A549 (cell line): ENCODE results near the gene ZNF433. TPM values are rescaled to one million over a fixed set of nuclear protein-coding genes. Genes with fewer than 3 reads are reported as not detected.
"Not testable (repeated sequence)": the region's sequence is repeated elsewhere in the genome, so short reads cannot be mapped to it uniquely, and the experiment has no call there.

Experiments
- ATAC-seq, 2 experiments: fragments of 200-7000 bp in 1 of 2; fragments of >200 bp in 1 of 2; cut with Nextera tagmentation in 1 of 2; cut with Tn5 transposase in 1 of 2; 3 replicates each; pipeline versions ENCODE4 v1.8.0 to v1.9.1; 2018 to 2020; ENCODE audit warnings: mild to moderate bottlenecking in 1 of 2, moderate library complexity in 1 of 2
- CTCF ChIA-PET: fragments of 300-600 bp; sonication (Branson Sonifier 250); formaldehyde crosslinking; extraction: SDS; loops from one replicate; lab custom pipeline; 2021; ENCODE audit warnings: antibody characterized with exemption, inconsistent platforms; lab: Yijun Ruan, JAX
- POLR2A ChIA-PET: fragments of 350-600 bp; formaldehyde crosslinking; extraction: SDS; loops from one replicate; lab custom pipeline; 2021; ENCODE audit warnings: antibody characterized with exemption, inconsistent platforms; lab: Yijun Ruan, JAX
- DNase-seq, 2 experiments: peaks; one replicate each; pipeline versions ENCODE4 v3.0.0 to v3.0.0-alpha.2; 2011 to 2016; ENCODE audit warnings: low read depth in 1 of 2, low spot score in 1 of 2
- FAIRE-seq: peaks from 2 replicates; lab custom pipeline; 2011; peaks lifted over from hg19 to GRCh38; lab: Jason Lieb, UNC
- H3K27ac ChIP-seq, 2 experiments: fragments of >200 bp; sonication (Bioruptor Twin); formaldehyde crosslinking; 3 replicates each; pipeline ENCODE4 v1.5.1; 2016 to 2017
- H3K4me1 ChIP-seq: fragments of >200 bp; sonication (Bioruptor Twin); formaldehyde crosslinking; 3 replicates; pipeline ENCODE4 v1.6.1; 2016
- H3K4me2 ChIP-seq: fragments of >200 bp; sonication (Bioruptor Twin); formaldehyde crosslinking; 3 replicates; pipeline ENCODE4 v1.6.1; 2016
- H3K4me3 ChIP-seq: fragments of >200 bp; sonication (Bioruptor Twin); formaldehyde crosslinking; 3 replicates; pipeline ENCODE4 v1.5.1; 2016
- H3K9me3 ChIP-seq: fragments of >200 bp; sonication (Bioruptor Twin); formaldehyde crosslinking; 3 replicates; pipeline ENCODE4 v1.6.1; 2016
- CEBPB ChIP-seq, 2 experiments: fragments of >200 bp in 1 of 2; sonication (Bioruptor Twin) in 1 of 2; formaldehyde crosslinking in 1 of 2; IDR thresholded peaks; 2 replicates each; pipeline ENCODE4 v1.6.1; 2012 to 2016
- CHD2 ChIP-seq: fragments of 150-350 bp; IDR thresholded peaks from 2 replicates; pipeline ENCODE4 v1.6.1; 2014; ENCODE audit warnings: low read length; ENCODE audit not compliant: partially characterized antibody
- CHD4 ChIP-seq: fragments of 200-600 bp; sonication (generic); IDR thresholded peaks from 2 replicates; pipeline ENCODE4 v1.6.1; 2016; ENCODE audit warnings: antibody characterized with exemption, mild to moderate bottlenecking, borderline replicate concordance
- EHF ChIP-seq: fragments of 250-450 bp; sonication (Bioruptor Pico); IDR thresholded peaks from 2 replicates; pipeline ENCODE4 v1.5.0; 2020; ENCODE audit warnings: mild to moderate bottlenecking
- FOSB ChIP-seq: fragments of 250-450 bp; sonication (Bioruptor Pico); IDR thresholded peaks from 2 replicates; pipeline ENCODE4 v1.5.0; 2020; ENCODE audit warnings: mild to moderate bottlenecking, moderate library complexity
- GATA3 ChIP-seq: IDR thresholded peaks from 2 replicates; pipeline ENCODE4 v1.6.1; 2012; ENCODE audit warnings: borderline replicate concordance
- HEYL ChIP-seq: fragments of 250-450 bp; sonication (Bioruptor Pico); IDR thresholded peaks from 2 replicates; pipeline ENCODE4 v1.8.0; 2021; ENCODE audit warnings: mild to moderate bottlenecking, moderate library complexity
- JUN ChIP-seq, 2 experiments: fragments of >200 bp; sonication (Bioruptor Twin); formaldehyde crosslinking; IDR thresholded peaks; 2 replicates in 1 of 2; 3 replicates in 1 of 2; pipeline ENCODE4 v1.6.1; 2016 to 2017
- JUNB ChIP-seq: fragments of >200 bp; sonication (Bioruptor Twin); formaldehyde crosslinking; IDR thresholded peaks from 2 replicates; pipeline ENCODE4 v1.6.1; 2016
- NR3C1 ChIP-seq: fragments of >200 bp; sonication (Bioruptor Twin); formaldehyde crosslinking; IDR thresholded peaks from 3 replicates; pipeline ENCODE4 v1.6.1; 2017
- POLR2AphosphoS2 ChIP-seq: conservative IDR thresholded peaks from 2 replicates; pipeline ENCODE4 v1.6.1; 2012; ENCODE audit warnings: low read length, improper control_type of control experiment, inconsistent platforms
- RAD21 ChIP-seq, 2 experiments: fragments of >200 bp in 1 of 2; sonication (Bioruptor Twin) in 1 of 2; formaldehyde crosslinking in 1 of 2; IDR thresholded peaks in 1 of 2; conservative IDR thresholded peaks in 1 of 2; 2 replicates in 1 of 2; 3 replicates in 1 of 2; pipeline ENCODE4 v1.6.1; 2012 to 2018; ENCODE audit warnings: inconsistent platforms in 1 of 2
- RCOR1 ChIP-seq: fragments of 150-350 bp; IDR thresholded peaks from 2 replicates; pipeline ENCODE4 v1.6.1; 2014; ENCODE audit warnings: antibody characterized with exemption, low read length, low read depth
- RNF2 ChIP-seq: fragments of 200-600 bp; sonication (generic); IDR thresholded peaks from 2 replicates; pipeline ENCODE4 v1.6.1; 2016; ENCODE audit warnings: low read depth, mild to moderate bottlenecking, antibody characterized with exemption, moderate library complexity, borderline replicate concordance
- TFCP2L1 ChIP-seq: fragments of 250-450 bp; sonication (Bioruptor Pico); IDR thresholded peaks from 2 replicates; pipeline ENCODE4 v1.5.0; 2021; ENCODE audit warnings: mild to moderate bottlenecking
- ZFP36 ChIP-seq: fragments of 450-650 bp; IDR thresholded peaks from 2 replicates; pipeline ENCODE4 v1.6.1; 2014; ENCODE audit warnings: borderline replicate concordance; ENCODE audit not compliant: partially characterized antibody
- ZNF302 ChIP-seq: fragments of 250-450 bp; sonication (Bioruptor Pico); IDR thresholded peaks from 2 replicates; pipeline ENCODE4 v1.9.0; 2021; ENCODE audit warnings: inconsistent platforms, mild to moderate bottlenecking, moderate library complexity
- WGBS: methylation state at CpG from one replicate; pipeline ENCODE4 v1.1.6; 2017; ENCODE audit errors: missing lambda C conversion rate; 5-methylcytosine and 5-hydroxymethylcytosine counted together
- polyA minus RNA-seq: library from RNA; depleted of rRNA, polyadenylated mRNA; stranded (reverse); fragments of >200 nt; gene quantifications from 2 replicates; pipeline ENCODE4 v1.2.3, GENCODE V29; 2011; rRNA and poly(A)+ RNA removed
- polyA plus RNA-seq, 4 experiments: library from polyadenylated mRNA; depleted of rRNA in 3 of 4; stranded (reverse); fragments of >200 nt; fragmentation: RNase III in 1 of 4; extraction: RNeasy Plus Mini Kit Qiagen cat#74134 plus additional on column Dnase treatment in 1 of 4; gene quantifications; 2 replicates in 3 of 4; 3 replicates in 1 of 4; pipeline ENCODE4 v1.2.3, GENCODE V29; 2011 to 2017
- TF ChIP-seq, protein P1 (sequence below): fragments of 250-450 bp; sonication (Bioruptor Pico); IDR thresholded peaks from 2 replicates; pipeline ENCODE4 v1.5.0; 2021; ENCODE audit warnings: mild to moderate bottlenecking, moderate library complexity, borderline replicate concordance
- TF ChIP-seq, protein P2 (sequence below): IDR thresholded peaks from 2 replicates; pipeline ENCODE4 v1.6.1; 2012
- TF ChIP-seq, protein P3 (sequence below): IDR thresholded peaks from 2 replicates; pipeline ENCODE4 v1.6.1; 2012; ENCODE audit warnings: low read depth, borderline replicate concordance
- TF ChIP-seq, protein P4 (sequence below): fragments of >200 bp; sonication (Bioruptor Twin); formaldehyde crosslinking; IDR thresholded peaks from 3 replicates; pipeline ENCODE4 v1.5.1; 2016

Gene ZNF433
- polyA plus RNA-seq (2011; rRNA removed) (not detected in 2 replicates), polyA plus RNA-seq (2017; fragmentation: RNase III; extraction: RNeasy Plus Mini Kit Qiagen cat#74134 plus additional on column Dnase treatment) (not detected in 3 replicates), polyA minus RNA-seq (not detected in 2 replicates)
- polyA plus RNA-seq (2012; cell fraction: cytosol; rRNA removed) = not detected in 2 replicates
- polyA plus RNA-seq (2012; cell fraction: nucleus; rRNA removed) = not detected in 2 replicates

DNA sequence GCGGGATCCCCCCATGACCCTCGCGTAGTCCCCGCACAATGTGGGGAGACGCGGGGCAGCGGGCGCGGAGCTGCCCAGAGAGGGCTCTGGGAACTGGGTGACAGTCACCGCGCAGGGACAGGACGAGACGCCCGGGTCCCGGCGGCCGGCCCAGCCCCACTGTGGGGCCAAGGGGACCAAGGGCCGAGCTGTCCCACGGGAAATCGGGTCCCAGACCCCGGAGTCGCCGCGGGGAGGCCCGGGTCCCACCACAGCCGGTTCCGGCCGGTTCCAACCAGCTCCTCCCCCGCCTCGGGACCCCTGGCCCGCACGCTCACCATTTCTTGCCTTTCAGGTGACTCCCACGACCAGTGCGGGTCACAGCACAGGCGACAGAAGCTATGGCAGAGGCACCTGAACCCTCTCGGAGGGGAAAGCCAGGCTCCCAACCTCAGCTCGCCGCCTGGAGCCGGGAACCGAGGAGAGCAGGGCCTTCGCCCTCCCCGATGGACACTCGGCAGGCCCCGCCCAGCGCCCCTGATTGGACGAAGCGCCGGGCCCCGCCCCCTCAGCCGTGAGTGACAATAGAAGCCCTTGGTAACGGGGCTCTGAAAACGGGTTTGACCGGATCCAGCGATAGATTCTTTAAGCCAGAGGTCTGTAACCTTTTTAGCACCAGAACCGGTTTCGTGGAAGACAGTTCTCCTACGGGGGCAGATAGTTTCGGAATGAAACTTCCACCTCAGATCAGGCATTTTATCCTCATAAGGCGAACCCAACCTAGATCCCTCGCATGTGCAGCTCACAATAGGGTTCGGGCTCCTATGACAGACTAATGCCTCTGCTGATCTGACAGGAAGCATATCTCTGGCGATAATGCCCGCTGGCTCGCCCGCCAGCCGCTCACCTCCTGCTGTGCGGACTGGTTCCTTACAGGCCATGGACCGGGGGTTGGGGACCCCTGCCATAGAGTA lies at the start of gene ZNF433:
ZNF433 (minus strand) TSS at position 460 of the 953 bp plus-strand sequence; CDS start at position 320, 140 bp downstream.
- Histone ChIP-seq H3K4me2 (no peak within 1 kb of the TSS), H3K4me3 (no peak within 1 kb of the TSS), H3K4me1 (no peaks in the 10 kb centered on the region), H3K9me3 (peaks cover 3% of the 10 kb centered on the region; the same call in 1 of the 3 replicates), H3K27ac (no peak within 1 kb of the TSS)
- ATAC-seq (no peak), DNase-seq (no peak), FAIRE-seq (no peak)
- POLR2A ChIA-PET = no interaction called here
- WGBS = 38% methylated on average over 25 of the region's 68 CpGs
- TF ChIP-seq, protein P1, sequence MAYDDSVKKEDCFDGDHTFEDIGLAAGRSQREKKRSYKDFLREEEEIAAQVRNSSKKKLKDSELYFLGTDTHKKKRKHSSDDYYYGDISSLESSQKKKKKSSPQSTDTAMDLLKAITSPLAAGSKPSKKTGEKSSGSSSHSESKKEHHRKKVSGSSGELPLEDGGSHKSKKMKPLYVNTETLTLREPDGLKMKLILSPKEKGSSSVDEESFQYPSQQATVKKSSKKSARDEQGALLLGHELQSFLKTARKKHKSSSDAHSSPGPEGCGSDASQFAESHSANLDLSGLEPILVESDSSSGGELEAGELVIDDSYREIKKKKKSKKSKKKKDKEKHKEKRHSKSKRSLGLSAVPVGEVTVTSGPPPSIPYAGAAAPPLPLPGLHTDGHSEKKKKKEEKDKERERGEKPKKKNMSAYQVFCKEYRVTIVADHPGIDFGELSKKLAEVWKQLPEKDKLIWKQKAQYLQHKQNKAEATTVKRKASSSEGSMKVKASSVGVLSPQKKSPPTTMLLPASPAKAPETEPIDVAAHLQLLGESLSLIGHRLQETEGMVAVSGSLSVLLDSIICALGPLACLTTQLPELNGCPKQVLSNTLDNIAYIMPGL (CRISPR knock-in tag) = no peak
- TF ChIP-seq ZNF302 (CRISPR knock-in tag) = no peak
- TF ChIP-seq ZFP36 = no peak
- no peak for TF ChIP-seq EHF (CRISPR knock-in tag)
- no peak for TF ChIP-seq GATA3
- TF ChIP-seq NR3C1 = no peak
- TF ChIP-seq RNF2 = no peak
- no peak for TF ChIP-seq FOSB (CRISPR knock-in tag)
- TF ChIP-seq CHD2 = no peak
- no peak for TF ChIP-seq TFCP2L1 (CRISPR knock-in tag)
- TF ChIP-seq RCOR1 = no peak
- TF ChIP-seq HEYL = no peak
- TF ChIP-seq CEBPB (IDR thresholded peaks at IDR 0.05) = no peak
- TF ChIP-seq JUN (IDR thresholded peaks at IDR 0.05) = no peak
- TF ChIP-seq, protein P2, sequence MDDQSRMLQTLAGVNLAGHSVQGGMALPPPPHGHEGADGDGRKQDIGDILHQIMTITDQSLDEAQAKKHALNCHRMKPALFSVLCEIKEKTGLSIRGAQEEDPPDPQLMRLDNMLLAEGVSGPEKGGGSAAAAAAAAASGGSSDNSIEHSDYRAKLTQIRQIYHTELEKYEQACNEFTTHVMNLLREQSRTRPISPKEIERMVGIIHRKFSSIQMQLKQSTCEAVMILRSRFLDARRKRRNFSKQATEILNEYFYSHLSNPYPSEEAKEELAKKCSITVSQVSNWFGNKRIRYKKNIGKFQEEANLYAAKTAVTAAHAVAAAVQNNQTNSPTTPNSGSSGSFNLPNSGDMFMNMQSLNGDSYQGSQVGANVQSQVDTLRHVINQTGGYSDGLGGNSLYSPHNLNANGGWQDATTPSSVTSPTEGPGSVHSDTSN = no peak
- CTCF ChIA-PET = interaction anchor here (0.6 kb wide), 1 partner anchor 281 kb away, joined by 3 read pairs; no protein-coding TSS in a partner anchor

DNA sequence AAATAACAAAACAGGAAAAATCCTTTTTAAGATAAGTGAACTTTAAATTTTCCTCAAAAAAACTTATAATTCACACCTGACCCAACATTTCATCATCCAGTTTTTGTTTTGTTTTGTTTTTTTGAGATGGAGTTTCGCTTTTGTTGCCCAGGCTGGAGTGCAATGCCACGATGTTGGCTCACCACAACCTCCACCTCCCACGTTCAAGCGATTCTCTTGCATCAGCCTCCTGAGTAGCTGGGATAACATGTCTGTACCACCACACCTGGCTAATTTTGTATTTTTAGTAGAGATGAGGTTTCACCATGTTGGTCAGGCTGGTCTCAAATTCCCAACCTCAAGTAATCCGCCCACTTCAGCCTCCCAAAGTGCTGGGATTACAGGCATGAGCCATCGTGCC lies 47.9 kb upstream of the ZNF433 start:
- ATAC-seq, H3K27ac ChIP-seq, H3K4me1 ChIP-seq, H3K4me3 ChIP-seq, H3K9me3 ChIP-seq, CTCF ChIA-PET, H3K4me2 ChIP-seq, DNase-seq, POLR2A ChIA-PET, FAIRE-seq: not testable (repeated sequence)
- WGBS = 15% methylated on average over 6 of the region's 6 CpGs

DNA sequence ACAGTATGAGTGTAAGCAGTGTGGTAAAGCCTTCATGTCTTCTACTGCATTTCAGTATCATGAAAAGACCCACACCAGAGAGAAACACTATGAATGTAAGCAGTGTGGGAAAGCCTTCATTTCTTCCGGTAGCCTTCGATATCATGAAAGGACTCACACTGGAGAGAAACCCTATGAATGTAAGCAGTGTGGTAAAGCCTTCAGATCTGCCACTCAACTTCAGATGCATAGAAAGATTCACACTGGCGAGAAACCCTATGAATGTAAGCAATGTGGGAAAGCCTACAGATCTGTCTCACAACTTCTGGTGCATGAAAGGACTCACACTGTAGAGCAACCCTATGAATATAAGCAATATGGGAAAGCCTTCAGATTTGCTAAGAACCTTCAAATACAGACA lies 41.9 kb upstream of the ZNF433 start:
- CTCF ChIA-PET = no interaction called here
- H3K27ac ChIP-seq = no peak overlapping the region
- DNase-seq = no peak
- WGBS = 51% methylated on average over 3 of the region's 3 CpGs
- H3K9me3 ChIP-seq = peaks cover 18% of the 10 kb centered on the region; the same call in 2 of the 3 replicates
- H3K4me1 ChIP-seq = no peaks in the 10 kb centered on the region
- TF ChIP-seq CHD4 (no peak), POLR2AphosphoS2 (no peak), RAD21 (conservative IDR thresholded peaks at IDR 0.05 in 1 of 2, IDR thresholded peaks at IDR 0.05 in 1 of 2) (no peak), JUNB (no peak), CEBPB (IDR thresholded peaks at IDR 0.05) (no peak)
- TF ChIP-seq, protein P1 (CRISPR knock-in tag) = no peak
- TF ChIP-seq, protein P3, sequence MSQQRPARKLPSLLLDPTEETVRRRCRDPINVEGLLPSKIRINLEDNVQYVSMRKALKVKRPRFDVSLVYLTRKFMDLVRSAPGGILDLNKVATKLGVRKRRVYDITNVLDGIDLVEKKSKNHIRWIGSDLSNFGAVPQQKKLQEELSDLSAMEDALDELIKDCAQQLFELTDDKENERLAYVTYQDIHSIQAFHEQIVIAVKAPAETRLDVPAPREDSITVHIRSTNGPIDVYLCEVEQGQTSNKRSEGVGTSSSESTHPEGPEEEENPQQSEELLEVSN = no peak
- TF ChIP-seq, protein P4, sequence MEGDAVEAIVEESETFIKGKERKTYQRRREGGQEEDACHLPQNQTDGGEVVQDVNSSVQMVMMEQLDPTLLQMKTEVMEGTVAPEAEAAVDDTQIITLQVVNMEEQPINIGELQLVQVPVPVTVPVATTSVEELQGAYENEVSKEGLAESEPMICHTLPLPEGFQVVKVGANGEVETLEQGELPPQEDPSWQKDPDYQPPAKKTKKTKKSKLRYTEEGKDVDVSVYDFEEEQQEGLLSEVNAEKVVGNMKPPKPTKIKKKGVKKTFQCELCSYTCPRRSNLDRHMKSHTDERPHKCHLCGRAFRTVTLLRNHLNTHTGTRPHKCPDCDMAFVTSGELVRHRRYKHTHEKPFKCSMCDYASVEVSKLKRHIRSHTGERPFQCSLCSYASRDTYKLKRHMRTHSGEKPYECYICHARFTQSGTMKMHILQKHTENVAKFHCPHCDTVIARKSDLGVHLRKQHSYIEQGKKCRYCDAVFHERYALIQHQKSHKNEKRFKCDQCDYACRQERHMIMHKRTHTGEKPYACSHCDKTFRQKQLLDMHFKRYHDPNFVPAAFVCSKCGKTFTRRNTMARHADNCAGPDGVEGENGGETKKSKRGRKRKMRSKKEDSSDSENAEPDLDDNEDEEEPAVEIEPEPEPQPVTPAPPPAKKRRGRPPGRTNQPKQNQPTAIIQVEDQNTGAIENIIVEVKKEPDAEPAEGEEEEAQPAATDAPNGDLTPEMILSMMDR = no peak
- TF ChIP-seq, all 56 proteins: peak for 0
- no peak for FAIRE-seq
- POLR2A ChIA-PET = no interaction called here
- Histone ChIP-seq H3K4me3 (no peak overlapping the region), H3K4me2 (no peak overlapping the region)
- ATAC-seq = no peak
